ENCODE measurements around the gene AVEN.

DNA sequence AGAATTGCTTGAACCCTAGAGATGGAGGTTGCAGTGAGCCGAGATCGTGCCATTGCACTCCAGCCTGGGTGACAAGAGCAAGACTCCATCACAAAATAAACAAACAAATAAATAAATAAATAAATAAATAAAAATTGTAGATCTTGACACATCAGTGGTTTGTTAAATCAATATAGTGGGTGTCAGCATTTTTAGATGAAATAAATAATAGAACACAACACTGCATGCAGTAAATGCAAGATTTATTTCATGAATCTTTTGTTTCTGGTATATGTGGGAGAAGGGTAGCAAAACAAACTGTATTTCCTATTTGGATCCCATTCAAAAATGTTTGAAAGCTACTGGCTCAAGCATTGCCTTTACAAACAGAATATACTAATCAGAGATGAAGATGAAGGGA is 106.3 kb downstream of the AVEN start:
- TF ChIP-seq, protein P1, sequence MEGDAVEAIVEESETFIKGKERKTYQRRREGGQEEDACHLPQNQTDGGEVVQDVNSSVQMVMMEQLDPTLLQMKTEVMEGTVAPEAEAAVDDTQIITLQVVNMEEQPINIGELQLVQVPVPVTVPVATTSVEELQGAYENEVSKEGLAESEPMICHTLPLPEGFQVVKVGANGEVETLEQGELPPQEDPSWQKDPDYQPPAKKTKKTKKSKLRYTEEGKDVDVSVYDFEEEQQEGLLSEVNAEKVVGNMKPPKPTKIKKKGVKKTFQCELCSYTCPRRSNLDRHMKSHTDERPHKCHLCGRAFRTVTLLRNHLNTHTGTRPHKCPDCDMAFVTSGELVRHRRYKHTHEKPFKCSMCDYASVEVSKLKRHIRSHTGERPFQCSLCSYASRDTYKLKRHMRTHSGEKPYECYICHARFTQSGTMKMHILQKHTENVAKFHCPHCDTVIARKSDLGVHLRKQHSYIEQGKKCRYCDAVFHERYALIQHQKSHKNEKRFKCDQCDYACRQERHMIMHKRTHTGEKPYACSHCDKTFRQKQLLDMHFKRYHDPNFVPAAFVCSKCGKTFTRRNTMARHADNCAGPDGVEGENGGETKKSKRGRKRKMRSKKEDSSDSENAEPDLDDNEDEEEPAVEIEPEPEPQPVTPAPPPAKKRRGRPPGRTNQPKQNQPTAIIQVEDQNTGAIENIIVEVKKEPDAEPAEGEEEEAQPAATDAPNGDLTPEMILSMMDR (IDR thresholded peaks at IDR 0.05; ENCODE audit: low read length) = no peak
- no peak for TF ChIP-seq EZH2 (IDR thresholded peaks at IDR 0.05; ENCODE audit: borderline replicate concordance, low read length)

Measured in OCI-LY1 (cell line).